AG10803 (cell line): ENCODE measurements around the gene RHBDF1.

ENCODE experiments used
- DNase-seq: peaks from one replicate; pipeline ENCODE4 v3.0.0; 2010; ENCODE audit warnings: low read depth
- H3K4me3 ChIP-seq: 2 replicates; pipeline ENCODE4 v1.5.1; 2011; ENCODE audit warnings: mild to moderate bottlenecking, low read length, control low read depth
- CTCF ChIP-seq: conservative IDR thresholded peaks from 2 replicates; pipeline ENCODE4 v1.5.1; 2011; ENCODE audit warnings: mild to moderate bottlenecking, low read length, control low read depth, inconsistent platforms

Gene RHBDF1

GRCh38 chr16:117379-118365 is 45.2 kb upstream of the RHBDF1 start:
- H3K4me3 ChIP-seq = no peak overlapping the region
- peak; percentile 28 for DNase-seq
- peak; percentile 63 for TF ChIP-seq CTCF

GRCh38 chr16:116015-116414 is 43.6 kb upstream of the RHBDF1 start:
- no peak overlapping the region for H3K4me3 ChIP-seq
- no peak for TF ChIP-seq CTCF

GRCh38 chr16:114327-114726 is 41.9 kb upstream of the RHBDF1 start:
- TF ChIP-seq CTCF = no peak
- no peak for DNase-seq
- H3K4me3 ChIP-seq = no peak overlapping the region

More at GRCh38 chr16:116015-116414, 43.6 kb upstream of the RHBDF1 start:
- no peak for DNase-seq

GRCh38 chr16:112153-112840 is 39.9 kb upstream of the RHBDF1 start:
- no peak for DNase-seq
- H3K4me3 ChIP-seq = no peak overlapping the region
- no peak for TF ChIP-seq CTCF

GRCh38 chr16:106623-107324 is 34.3 kb upstream of the RHBDF1 start:
- TF ChIP-seq CTCF = peak; percentile 85
- peak; percentile 84 for DNase-seq
- H3K4me3 ChIP-seq = no peak overlapping the region

GRCh38 chr16:105521-105920 is 33.1 kb upstream of the RHBDF1 start:
- no peak overlapping the region for H3K4me3 ChIP-seq
- TF ChIP-seq CTCF = no peak
- no peak for DNase-seq
